Keratinocyte (primary cell): ENCODE results near the gene MANF.

Experiments
- CTCF ChIP-seq, 3 experiments: IDR thresholded peaks in 1 of 3; conservative IDR thresholded peaks in 1 of 3; optimal IDR thresholded peaks in 1 of 3; 2 replicates in 2 of 3; 3 replicates in 1 of 3; pipeline versions ENCODE3 to v1.5.1; 2011; ENCODE audit warnings: low read length in 3 of 3, mild to moderate bottlenecking in 3 of 3, moderate library complexity in 2 of 3, control low read depth in 1 of 3, inconsistent platforms in 1 of 3; ENCODE audit not compliant: insufficient read depth in 2 of 3; ENCODE audit errors: extremely low read depth in 1 of 3
- EZH2 ChIP-seq: IDR thresholded peaks from one replicate; pipeline ENCODE4 v1.6.1; 2012; ENCODE audit warnings: inconsistent platforms, mild to moderate bottlenecking, low read length, moderate library complexity

- TF ChIP-seq EZH2 (no peak), CTCF (optimal IDR thresholded peaks at IDR 0.05 in 1 of 3, IDR thresholded peaks at IDR 0.05 in 1 of 3, conservative IDR thresholded peaks at IDR 0.05 in 1 of 3; ENCODE audit: extremely low read depth in 1 of 3, insufficient read depth in 2 of 3, low read length in 3 of 3) (no peak)
Measured at GRCh38 chr3:51396401-51396800, 11.3 kb downstream of the MANF start.
